ENCODE results near the gene CD6. TPM values are rescaled to one million over a fixed set of nuclear protein-coding genes. Genes with fewer than 3 reads are reported as not detected.

CD6 gene
- total and polyA plus RNA-seq, 10 of the 15 experiments (the other 5 are each of a cell fraction or from before 2014, with no cell fraction given): 0.37 to 17.6 (median 6.2) TPM

- TF ChIP-seq RAD51 (IDR thresholded peaks at IDR 0.05) (no peak), HCFC1 (IDR thresholded peaks at IDR 0.05; ENCODE audit: low read length) (no peak), STAT1 (conservative IDR thresholded peaks at IDR 0.05) (no peak)
Measured at GRCh38 chr11:60996381-60997138, 25.1 kb downstream of the CD6 start (continued).

- H3K27ac ChIP-seq (ENCODE audit: control insufficient read depth, insufficient read depth): no peak overlapping the region
- no peaks in the 10 kb centered on the region for H3K36me3 ChIP-seq (ENCODE audit: control insufficient read depth in 2 of 2, insufficient read depth in 2 of 2, low read length in 1 of 2)
- H3K9ac ChIP-seq (ENCODE audit: control insufficient read depth, insufficient read depth, low read length): no peak overlapping the region
- DNase-seq (ENCODE audit: low read depth, low spot score) (no peak), FAIRE-seq (no peak), ATAC-seq (no peak)
- no TSS peak for BruUV-seq (replicated peaks)
- H2AFZ ChIP-seq (ENCODE audit: control insufficient read depth, low read depth, low read length): no peak overlapping the region
- no peak overlapping the region for H3K4me2 ChIP-seq (ENCODE audit: control insufficient read depth, insufficient read depth)
- POLR2A ChIA-PET: no interaction called here
- H3K27me3 ChIP-seq (replicated peaks in 1 of 2; ENCODE audit: control insufficient read depth in 2 of 2, insufficient read depth in 2 of 2, low read length in 1 of 2): no peaks in the 10 kb centered on the region; a peak in 1 of 4 replicates
- SMC1A ChIA-PET (ENCODE audit: uncharacterized antibody, unreplicated experiment): no interaction called here
- H3K9me3 ChIP-seq (replicated peaks; ENCODE audit: control insufficient read depth, insufficient read depth, low read length): no peaks in the 10 kb centered on the region
- CTCF ChIA-PET: no interaction called here
- no peak overlapping the region for H3K4me3 ChIP-seq
- H3K79me2 ChIP-seq (ENCODE audit: control insufficient read depth, insufficient read depth, low read length): no peaks in the 10 kb centered on the region
- 74% methylated on average over 11 of the region's 11 CpGs for WGBS (ENCODE audit: insufficient coverage, insufficient replicate concordance, low lambda C conversion rate, missing lambda C conversion rate)
- RAD21 ChIA-PET (ENCODE audit: unreplicated experiment): no interaction called here
- H4K20me1 ChIP-seq (ENCODE audit: control insufficient read depth, insufficient read depth): no peaks in the 10 kb centered on the region
- intact Hi-C loops (cut with micrococcal nuclease; ENCODE audit: unreplicated experiment) (no loop called here), in situ Hi-C loops (cut with MboI) (no loop called here)
- H3K4me1 ChIP-seq (ENCODE audit: control insufficient read depth, insufficient read depth, low read length): peaks cover 11% of the 10 kb centered on the region
- TF ChIP-seq, protein P1, sequence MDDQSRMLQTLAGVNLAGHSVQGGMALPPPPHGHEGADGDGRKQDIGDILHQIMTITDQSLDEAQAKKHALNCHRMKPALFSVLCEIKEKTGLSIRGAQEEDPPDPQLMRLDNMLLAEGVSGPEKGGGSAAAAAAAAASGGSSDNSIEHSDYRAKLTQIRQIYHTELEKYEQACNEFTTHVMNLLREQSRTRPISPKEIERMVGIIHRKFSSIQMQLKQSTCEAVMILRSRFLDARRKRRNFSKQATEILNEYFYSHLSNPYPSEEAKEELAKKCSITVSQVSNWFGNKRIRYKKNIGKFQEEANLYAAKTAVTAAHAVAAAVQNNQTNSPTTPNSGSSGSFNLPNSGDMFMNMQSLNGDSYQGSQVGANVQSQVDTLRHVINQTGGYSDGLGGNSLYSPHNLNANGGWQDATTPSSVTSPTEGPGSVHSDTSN (IDR thresholded peaks at IDR 0.05; ENCODE audit: insufficient replicate concordance, low read depth, low read length): no peak
- TF ChIP-seq RBBP5 (conservative IDR thresholded peaks at IDR 0.05) (no peak), ZBED1 (IDR thresholded peaks at IDR 0.05; ENCODE audit: borderline replicate concordance) (no peak), RFX5 (IDR thresholded peaks at IDR 0.05; ENCODE audit: low read depth, low read length) (no peak), SIN3A (IDR thresholded peaks at IDR 0.05; ENCODE audit: low read depth, low read length) (no peak), EP300 (IDR thresholded peaks at IDR 0.05; ENCODE audit: borderline replicate concordance in 1 of 2, control insufficient read depth in 1 of 2, low read depth in 2 of 2, low read length in 2 of 2) (no peak), NKRF (conservative IDR thresholded peaks at IDR 0.05) (no peak), CHD4 (IDR thresholded peaks at IDR 0.05) (no peak), MTA3 (IDR thresholded peaks at IDR 0.05; ENCODE audit: borderline replicate concordance, low read length) (no peak), ZNF622 (IDR thresholded peaks at IDR 0.05) (no peak), BCL11A (IDR thresholded peaks at IDR 0.05; ENCODE audit: low read depth, low read length) (no peak), BMI1 (IDR thresholded peaks at IDR 0.05; ENCODE audit: borderline replicate concordance) (no peak), CHD2 (IDR thresholded peaks at IDR 0.05; ENCODE audit: borderline replicate concordance, low read depth, low read length) (no peak), GABPA (IDR thresholded peaks at IDR 0.05; ENCODE audit: low read depth) (no peak), POLR2A (IDR thresholded peaks at IDR 0.05; ENCODE audit: low read depth, low read length) (no peak), RCOR1 (conservative IDR thresholded peaks at IDR 0.05; ENCODE audit: low read depth, low read length) (no peak)
- TF ChIP-seq, protein P2, sequence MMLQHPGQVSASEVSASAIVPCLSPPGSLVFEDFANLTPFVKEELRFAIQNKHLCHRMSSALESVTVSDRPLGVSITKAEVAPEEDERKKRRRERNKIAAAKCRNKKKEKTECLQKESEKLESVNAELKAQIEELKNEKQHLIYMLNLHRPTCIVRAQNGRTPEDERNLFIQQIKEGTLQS (IDR thresholded peaks at IDR 0.05; ENCODE audit: borderline replicate concordance, extremely low read depth, low read depth, low read length): no peak
- TF ChIP-seq, protein P3, sequence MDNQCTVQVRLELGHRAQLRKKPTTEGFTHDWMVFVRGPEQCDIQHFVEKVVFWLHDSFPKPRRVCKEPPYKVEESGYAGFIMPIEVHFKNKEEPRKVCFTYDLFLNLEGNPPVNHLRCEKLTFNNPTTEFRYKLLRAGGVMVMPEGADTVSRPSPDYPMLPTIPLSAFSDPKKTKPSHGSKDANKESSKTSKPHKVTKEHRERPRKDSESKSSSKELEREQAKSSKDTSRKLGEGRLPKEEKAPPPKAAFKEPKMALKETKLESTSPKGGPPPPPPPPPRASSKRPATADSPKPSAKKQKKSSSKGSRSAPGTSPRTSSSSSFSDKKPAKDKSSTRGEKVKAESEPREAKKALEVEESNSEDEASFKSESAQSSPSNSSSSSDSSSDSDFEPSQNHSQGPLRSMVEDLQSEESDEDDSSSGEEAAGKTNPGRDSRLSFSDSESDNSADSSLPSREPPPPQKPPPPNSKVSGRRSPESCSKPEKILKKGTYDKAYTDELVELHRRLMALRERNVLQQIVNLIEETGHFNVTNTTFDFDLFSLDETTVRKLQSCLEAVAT (IDR thresholded peaks at IDR 0.05): no peak
Measured at GRCh38 chr11:61000426-61000825, 28.9 kb downstream of the CD6 start.
